Measurements from ENCODE around the gene KHK.

Gene KHK

GRCh38 chr2:27051902-27052645, 34.5 kb upstream of the KHK start:
- Mint-ChIP-seq H3K4me1 (peaks cover 27% of the 10 kb centered on the region), H3K27me3 (peaks cover 13% of the 10 kb centered on the region), H3K4me3 (peak overlapping the region; percentile 85), H3K27ac (peak overlapping the region; percentile 84), H3K9me3 (peaks cover 2% of the 10 kb centered on the region), H3K36me3 (peaks cover 26% of the 10 kb centered on the region)
- CTCF ChIA-PET: interaction anchor here (1.1 to 3.1 kb wide), 7 partner anchors 10 to 47 kb away, joined by 3 to 21 read pairs (median 5); partner anchors contain the start of genes OST4 and TMEM214
- DNase-seq: no peak

- no peak overlapping the region for H3K27ac Mint-ChIP-seq
- H3K4me3 Mint-ChIP-seq: peak overlapping the region; percentile 10
- H3K36me3 Mint-ChIP-seq: peaks cover 26% of the 10 kb centered on the region
- no peak for DNase-seq
- peaks cover 13% of the 10 kb centered on the region for H3K27me3 Mint-ChIP-seq
- H3K9me3 Mint-ChIP-seq: peaks cover 2% of the 10 kb centered on the region
- peaks cover 26% of the 10 kb centered on the region for H3K4me1 Mint-ChIP-seq
- CTCF ChIA-PET: no interaction called here
These were observed 33.3 kb upstream of the KHK start for GRCh38 chr2:27053321-27053720.

GRCh38 chr2:27053776-27054175, 32.8 kb upstream of the KHK start:
- Mint-ChIP-seq H3K27ac (peak overlapping the region; percentile 5), H3K4me3 (no peak overlapping the region), H3K27me3 (peaks cover 13% of the 10 kb centered on the region), H3K9me3 (peaks cover 2% of the 10 kb centered on the region), H3K4me1 (peaks cover 26% of the 10 kb centered on the region), H3K36me3 (peaks cover 26% of the 10 kb centered on the region)
- CTCF ChIA-PET: no interaction called here
- no peak for DNase-seq

GRCh38 chr2:27054721-27055120, 31.9 kb upstream of the KHK start:
- peaks cover 2% of the 10 kb centered on the region for H3K9me3 Mint-ChIP-seq
- H3K36me3 Mint-ChIP-seq: peaks cover 28% of the 10 kb centered on the region
- no peak overlapping the region for H3K4me3 Mint-ChIP-seq
- H3K4me1 Mint-ChIP-seq: peaks cover 19% of the 10 kb centered on the region
- CTCF ChIA-PET: no interaction called here
- H3K27me3 Mint-ChIP-seq: peaks cover 13% of the 10 kb centered on the region
- no peak overlapping the region for H3K27ac Mint-ChIP-seq
- no peak for DNase-seq

- no peak overlapping the region for H3K27ac Mint-ChIP-seq
- peaks cover 22% of the 10 kb centered on the region for H3K36me3 Mint-ChIP-seq
- H3K4me3 Mint-ChIP-seq: no peak overlapping the region
- CTCF ChIA-PET: no interaction called here
- H3K27me3 Mint-ChIP-seq: no peaks in the 10 kb centered on the region
- peaks cover 9% of the 10 kb centered on the region for H3K4me1 Mint-ChIP-seq
- DNase-seq: no peak
- H3K9me3 Mint-ChIP-seq: no peaks in the 10 kb centered on the region
These were observed 29.4 kb upstream of the KHK start for GRCh38 chr2:27057184-27057583.

- Mint-ChIP-seq H3K4me3 (no peak overlapping the region), H3K27ac (no peak overlapping the region), H3K27me3 (no peaks in the 10 kb centered on the region), H3K36me3 (peaks cover 29% of the 10 kb centered on the region), H3K4me1 (peaks cover under 1% of the 10 kb centered on the region), H3K9me3 (no peaks in the 10 kb centered on the region)
- CTCF ChIA-PET: interaction anchor here (0.9 kb wide), 1 partner anchor 11 kb away, joined by 3 read pairs; no protein-coding TSS in a partner anchor
- no peak for DNase-seq
These were observed 28.4 kb upstream of the KHK start for GRCh38 chr2:27058210-27058609.

GRCh38 chr2:27059141-27059820, 27.3 kb upstream of the KHK start:
- CTCF ChIA-PET: interaction anchor here (1.4 kb wide), 1 partner anchor 243 kb away, joined by 3 read pairs; no protein-coding TSS in a partner anchor
- Mint-ChIP-seq H3K27me3 (no peaks in the 10 kb centered on the region), H3K4me1 (no peaks in the 10 kb centered on the region), H3K36me3 (peaks cover 24% of the 10 kb centered on the region), H3K9me3 (no peaks in the 10 kb centered on the region), H3K4me3 (no peak overlapping the region), H3K27ac (no peak overlapping the region)
- DNase-seq: no peak

- Mint-ChIP-seq H3K27me3 (no peaks in the 10 kb centered on the region), H3K4me1 (no peaks in the 10 kb centered on the region), H3K9me3 (no peaks in the 10 kb centered on the region), H3K4me3 (no peak overlapping the region), H3K27ac (no peak overlapping the region), H3K36me3 (peaks cover 23% of the 10 kb centered on the region)
- CTCF ChIA-PET: interaction anchor here (0.6 kb wide), 1 partner anchor 44 kb away, joined by 3 read pairs; no protein-coding TSS in a partner anchor
- no peak for DNase-seq
These were observed 26.2 kb upstream of the KHK start for GRCh38 chr2:27060323-27060722.

- CTCF ChIA-PET: no interaction called here
- DNase-seq: no peak
- H3K9me3 Mint-ChIP-seq: no peaks in the 10 kb centered on the region
These were observed 21.4 kb upstream of the KHK start for GRCh38 chr2:27065128-27065527.

GRCh38 chr2:27067385-27067784, 19.2 kb upstream of the KHK start:
- DNase-seq: no peak
- H3K4me1 Mint-ChIP-seq: peaks cover 45% of the 10 kb centered on the region
- H3K9me3 Mint-ChIP-seq: no peaks in the 10 kb centered on the region
- peaks cover 56% of the 10 kb centered on the region for H3K36me3 Mint-ChIP-seq
- no peak overlapping the region for H3K4me3 Mint-ChIP-seq
- H3K27ac Mint-ChIP-seq: peak overlapping the region; percentile 55
- CTCF ChIA-PET: no interaction called here
- H3K27me3 Mint-ChIP-seq: no peaks in the 10 kb centered on the region

More at GRCh38 chr2:27065128-27065527, 21.4 kb upstream of the KHK start:
- Mint-ChIP-seq H3K27me3 (no peaks in the 10 kb centered on the region), H3K4me1 (peaks cover 33% of the 10 kb centered on the region), H3K36me3 (peaks cover 50% of the 10 kb centered on the region), H3K4me3 (no peak overlapping the region), H3K27ac (no peak overlapping the region)

- Mint-ChIP-seq H3K9me3 (no peaks in the 10 kb centered on the region), H3K4me3 (peak overlapping the region; percentile 99), H3K36me3 (peaks cover 49% of the 10 kb centered on the region), H3K4me1 (peaks cover 62% of the 10 kb centered on the region), H3K27me3 (no peaks in the 10 kb centered on the region), H3K27ac (no peak overlapping the region)
- no peak for DNase-seq
- CTCF ChIA-PET: interaction anchor here (0.8 kb wide), 1 partner anchor 11 kb away, joined by 3 read pairs; no protein-coding TSS in a partner anchor
These were observed 17.1 kb upstream of the KHK start for GRCh38 chr2:27069436-27069835.

GRCh38 chr2:27069961-27070618, 16.5 kb upstream of the KHK start:
- no peaks in the 10 kb centered on the region for H3K27me3 Mint-ChIP-seq
- H3K9me3 Mint-ChIP-seq: no peaks in the 10 kb centered on the region
- H3K27ac Mint-ChIP-seq: peak overlapping the region; percentile 98
- H3K4me1 Mint-ChIP-seq: peaks cover 68% of the 10 kb centered on the region
- CTCF ChIA-PET: no interaction called here
- DNase-seq: no peak
- H3K36me3 Mint-ChIP-seq: peaks cover 46% of the 10 kb centered on the region
- H3K4me3 Mint-ChIP-seq: peak overlapping the region; percentile 99

GRCh38 chr2:27070653-27071276, 15.8 kb upstream of the KHK start:
- DNase-seq: no peak
- H3K36me3 Mint-ChIP-seq: peaks cover 40% of the 10 kb centered on the region
- peak overlapping the region; percentile 99 for H3K4me3 Mint-ChIP-seq
- no peaks in the 10 kb centered on the region for H3K27me3 Mint-ChIP-seq
- CTCF ChIA-PET: interaction anchor here (1.0 to 1.6 kb wide), 3 partner anchors 10 to 109 kb away, joined by 3 to 6 read pairs (median 5); partner anchors contain the start of gene AGBL5
- peaks cover 71% of the 10 kb centered on the region for H3K4me1 Mint-ChIP-seq
- no peaks in the 10 kb centered on the region for H3K9me3 Mint-ChIP-seq
- peak overlapping the region; percentile 98 for H3K27ac Mint-ChIP-seq
